K562 (cell line): ENCODE results near the gene LRRC74B. TPM values are rescaled to one million over a fixed set of nuclear protein-coding genes. Genes with fewer than 3 reads are reported as not detected.

Experiments
- CHD4 ChIP-seq: fragments of 200-600 bp; sonication (generic); IDR thresholded peaks from 3 replicates; pipeline ENCODE4 v1.6.1; 2012; ENCODE audit warnings: low read depth, mild to moderate bottlenecking, mixed read lengths, low read length, inconsistent platforms; ENCODE audit not compliant: insufficient read depth, insufficient replicate concordance, poor library complexity, severe bottlenecking
- EP400 ChIP-seq: fragments of 450-650 bp; IDR thresholded peaks from 2 replicates; pipeline ENCODE4 v1.6.1; 2017; ENCODE audit warnings: antibody characterized with exemption, mild to moderate bottlenecking, moderate library complexity
- GABPA ChIP-seq: fragments of 200-800 bp; sonication (Bioruptor generic); conservative IDR thresholded peaks from 2 replicates; pipeline ENCODE4 v1.6.1; 2016; ENCODE audit warnings: low read depth, missing genetic modification characterization, missing compliant biosample characterization
- HIVEP1 ChIP-seq: fragments of 250-450 bp; sonication (Bioruptor Pico); IDR thresholded peaks from 2 replicates; pipeline ENCODE4 v1.4.0; 2020; ENCODE audit warnings: mild to moderate bottlenecking
- HNRNPK ChIP-seq: fragments of 200-400 bp; formaldehyde crosslinking; IDR thresholded peaks from one replicate; pipeline ENCODE4 v1.6.1; 2018; ENCODE audit warnings: mild to moderate bottlenecking, low read depth, low read length; ENCODE audit not compliant: poor library complexity, severe bottlenecking
- MEF2A ChIP-seq: IDR thresholded peaks from 2 replicates; pipeline ENCODE4 v1.6.1; 2011; ENCODE audit warnings: low read depth, mild to moderate bottlenecking, low read length, moderate library complexity; ENCODE audit not compliant: control insufficient read depth
- MEIS2 ChIP-seq: fragments of 450-650 bp; IDR thresholded peaks from 2 replicates; pipeline ENCODE4 v1.6.1; 2014; ENCODE audit warnings: mild to moderate bottlenecking; ENCODE audit not compliant: partially characterized antibody
- POLR2G ChIP-seq: fragments of 200-400 bp; formaldehyde crosslinking; IDR thresholded peaks from 2 replicates; pipeline ENCODE4 v1.6.1; 2017; ENCODE audit warnings: low read depth, mild to moderate bottlenecking, antibody characterized with exemption, low read length, moderate library complexity
- RNF2 ChIP-seq: sonication (generic); IDR thresholded peaks from 2 replicates; pipeline ENCODE4 v1.6.1; 2016
- SAP30 ChIP-seq: fragments of 200-600 bp; sonication (generic); IDR thresholded peaks from 2 replicates; pipeline ENCODE4 v1.6.1; 2012; ENCODE audit warnings: borderline replicate concordance, low read depth, mild to moderate bottlenecking, moderate library complexity, low read length, control low read depth, inconsistent platforms; ENCODE audit not compliant: insufficient read depth, poor library complexity, severe bottlenecking
- SREBF2 ChIP-seq: sonication (generic); formaldehyde crosslinking; IDR thresholded peaks from 2 replicates; pipeline ENCODE4 v1.4.0; 2020; ENCODE audit warnings: mild to moderate bottlenecking, missing genetic modification reagents
- STAT5A ChIP-seq: IDR thresholded peaks from 2 replicates; pipeline ENCODE4 v1.6.1; 2012; ENCODE audit warnings: low read length, inconsistent platforms, borderline replicate concordance
- TOE1 ChIP-seq, 2 experiments: fragments of 450-650 bp in 1 of 2; sonication (generic) in 1 of 2; formaldehyde crosslinking in 1 of 2; IDR thresholded peaks; 2 replicates each; pipeline versions ENCODE4 v1.7.1 to v1.8.0; 2016 to 2022; ENCODE audit warnings: borderline replicate concordance in 2 of 2, mild to moderate bottlenecking in 2 of 2, antibody characterized with exemption in 1 of 2, inconsistent platforms in 1 of 2, low read depth in 1 of 2, missing genetic modification reagents in 1 of 2, moderate library complexity in 1 of 2
- TRIM28 ChIP-seq: fragments of 450-650 bp; IDR thresholded peaks from 2 replicates; pipeline ENCODE4 v1.6.1; 2017
- YY1 ChIP-seq, 3 experiments: IDR thresholded peaks; 2 replicates each; pipeline ENCODE4 v1.6.1; 2011; ENCODE audit warnings: low read length in 2 of 3, mild to moderate bottlenecking in 2 of 3, moderate library complexity in 2 of 3, borderline replicate concordance in 1 of 3, control low read depth in 1 of 3, low read depth in 1 of 3; ENCODE audit not compliant: insufficient read depth in 3 of 3, insufficient replicate concordance in 2 of 3, control insufficient read depth in 1 of 3, insufficient read length in 1 of 3; ENCODE audit errors: extremely low read depth in 1 of 3
- ZNF165 ChIP-seq: fragments of 250-450 bp; sonication (Bioruptor Pico); IDR thresholded peaks from 2 replicates; pipeline ENCODE4 v1.4.0; 2020; ENCODE audit warnings: borderline replicate concordance
- ZNF23 ChIP-seq: fragments of 250-450 bp; sonication (Bioruptor Pico); IDR thresholded peaks from 2 replicates; pipeline ENCODE4 v1.4.0; 2020; ENCODE audit warnings: mild to moderate bottlenecking
- ZNF282 ChIP-seq: sonication (generic); formaldehyde crosslinking; IDR thresholded peaks from 2 replicates; pipeline ENCODE4 v1.8.1; 2023; ENCODE audit warnings: missing genetic modification reagents
- ZNF695 ChIP-seq: fragments of 450-650 bp; formaldehyde crosslinking; IDR thresholded peaks from 2 replicates; pipeline ENCODE4 v1.4.0; 2020; ENCODE audit warnings: mild to moderate bottlenecking, moderate library complexity
- ZNF717 ChIP-seq: fragments of 250-450 bp; sonication (Bioruptor Pico); IDR thresholded peaks from 2 replicates; pipeline ENCODE4 v1.5.0; 2021
- polyA plus RNA-seq, 8 experiments: library from polyadenylated mRNA; depleted of rRNA in 4 of 8; stranded (reverse) in 5 of 8; unstranded in 3 of 8; fragments of >200 nt; fragmentation: Nextera tagmentation in 2 of 8; fragmentation: Illumina TruSeq in 1 of 8; extraction: Ambion mirVana in 2 of 8; extraction: Trizol in 1 of 8; gene quantifications; 2 replicates each; pipeline versions ENCODE4 v1.2.1 to v1.2.3, GENCODE V29; 2011 to 2014; ENCODE audit warnings: inconsistent platforms in 1 of 8, missing spikeins in 1 of 8
- total RNA-seq, 7 experiments: library from RNA; depleted of rRNA in 6 of 7; stranded (reverse); fragments of >200 nt in 6 of 7; fragmentation: Illumina TruSeq in 2 of 7; extraction: Trizol in 2 of 7; gene quantifications; 2 replicates each; pipeline versions ENCODE4 v1.2.1 to v1.2.3, GENCODE V29; 2011 to 2021; ENCODE audit warnings: low replicate concordance in 1 of 7
- TF ChIP-seq, protein P1 (sequence below): sonication (generic); formaldehyde crosslinking; IDR thresholded peaks from 2 replicates; pipeline ENCODE4 v1.8.1; 2023; ENCODE audit warnings: mild to moderate bottlenecking, missing genetic modification reagents
- TF ChIP-seq, protein P2 (sequence below): fragments of 450-650 bp; IDR thresholded peaks from 2 replicates; pipeline ENCODE4 v1.6.1; 2018; ENCODE audit warnings: mild to moderate bottlenecking, low read depth; ENCODE audit not compliant: partially characterized antibody

Gene LRRC74B
- total and polyA plus RNA-seq, 9 of the 15 experiments (the other 6 are each of a cell fraction or from before 2014, with no cell fraction given) = not detected

DNA sequence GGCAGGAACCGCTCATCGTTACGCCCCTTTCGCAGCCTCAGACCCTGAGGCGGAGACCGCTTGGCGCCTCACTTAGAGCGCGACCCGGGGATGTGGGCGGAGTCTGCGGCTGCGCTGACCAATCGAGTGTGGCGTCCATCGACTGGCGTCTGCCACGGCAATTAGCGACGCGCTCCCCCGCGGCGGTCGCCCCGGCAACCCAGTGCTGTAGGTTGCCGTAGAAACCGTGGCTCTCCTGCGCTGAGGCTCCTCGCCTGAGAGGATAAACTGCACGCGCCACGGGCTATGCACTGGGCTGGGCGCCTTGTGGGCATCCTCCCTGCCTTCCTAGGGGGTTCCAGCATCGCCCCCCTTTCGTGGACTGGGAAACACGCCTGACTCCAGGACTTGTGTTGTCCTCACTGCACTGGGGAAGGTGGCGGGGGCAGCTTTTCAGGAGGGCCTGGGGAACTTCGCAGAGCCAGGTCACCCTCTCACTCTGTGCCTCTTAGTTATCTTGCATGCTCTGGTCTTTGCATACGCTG lies 31.5 kb upstream of the LRRC74B start (continued):
- no peak for TF ChIP-seq ZNF717 (CRISPR knock-in tag)
- no peak for TF ChIP-seq ZNF23
- no peak for TF ChIP-seq SREBF2
- TF ChIP-seq, protein P1, sequence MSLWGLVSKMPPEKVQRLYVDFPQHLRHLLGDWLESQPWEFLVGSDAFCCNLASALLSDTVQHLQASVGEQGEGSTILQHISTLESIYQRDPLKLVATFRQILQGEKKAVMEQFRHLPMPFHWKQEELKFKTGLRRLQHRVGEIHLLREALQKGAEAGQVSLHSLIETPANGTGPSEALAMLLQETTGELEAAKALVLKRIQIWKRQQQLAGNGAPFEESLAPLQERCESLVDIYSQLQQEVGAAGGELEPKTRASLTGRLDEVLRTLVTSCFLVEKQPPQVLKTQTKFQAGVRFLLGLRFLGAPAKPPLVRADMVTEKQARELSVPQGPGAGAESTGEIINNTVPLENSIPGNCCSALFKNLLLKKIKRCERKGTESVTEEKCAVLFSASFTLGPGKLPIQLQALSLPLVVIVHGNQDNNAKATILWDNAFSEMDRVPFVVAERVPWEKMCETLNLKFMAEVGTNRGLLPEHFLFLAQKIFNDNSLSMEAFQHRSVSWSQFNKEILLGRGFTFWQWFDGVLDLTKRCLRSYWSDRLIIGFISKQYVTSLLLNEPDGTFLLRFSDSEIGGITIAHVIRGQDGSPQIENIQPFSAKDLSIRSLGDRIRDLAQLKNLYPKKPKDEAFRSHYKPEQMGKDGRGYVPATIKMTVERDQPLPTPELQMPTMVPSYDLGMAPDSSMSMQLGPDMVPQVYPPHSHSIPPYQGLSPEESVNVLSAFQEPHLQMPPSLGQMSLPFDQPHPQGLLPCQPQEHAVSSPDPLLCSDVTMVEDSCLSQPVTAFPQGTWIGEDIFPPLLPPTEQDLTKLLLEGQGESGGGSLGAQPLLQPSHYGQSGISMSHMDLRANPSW (CRISPR knock-in tag) = peak; percentile 99
- TF ChIP-seq YY1 (IDR thresholded peaks at IDR 0.05; ENCODE audit: borderline replicate concordance in 1 of 3, control insufficient read depth in 1 of 3, extremely low read depth in 1 of 3, insufficient read depth in 3 of 3, insufficient read length in 1 of 3, insufficient replicate concordance in 2 of 3, low read depth in 1 of 3, low read length in 2 of 3) = peak in 1 of 3 experiments; percentile 45
- TF ChIP-seq ZNF695 (CRISPR knock-in tag) = peak; percentile 63; the same call in 1 of the 2 replicates
- TF ChIP-seq HNRNPK = no peak
- TF ChIP-seq EP400 = no peak
- peak; percentile 91 for TF ChIP-seq HIVEP1 (CRISPR knock-in tag)
- no peak for TF ChIP-seq ZNF282
- TF ChIP-seq TRIM28 = no peak
- no peak for TF ChIP-seq POLR2G
- peak; percentile 87; the same call in 1 of the 2 replicates for TF ChIP-seq ZNF165 (CRISPR knock-in tag)
- no peak; the same call in 1 of the 2 replicates for TF ChIP-seq STAT5A
- TF ChIP-seq MEF2A = no peak
- no peak for TF ChIP-seq RNF2
- TF ChIP-seq TOE1 (IDR thresholded peaks at IDR 0.05; ENCODE audit: borderline replicate concordance) = no peak
- TF ChIP-seq TOE1 (CRISPR knock-in tag; IDR thresholded peaks at IDR 0.05; ENCODE audit: borderline replicate concordance, low read depth) = no peak
- peak; percentile 84 for TF ChIP-seq SAP30
- TF ChIP-seq GABPA (tag) = no peak
- no peak for TF ChIP-seq CHD4
- no peak for TF ChIP-seq MEIS2
- TF ChIP-seq, protein P2, sequence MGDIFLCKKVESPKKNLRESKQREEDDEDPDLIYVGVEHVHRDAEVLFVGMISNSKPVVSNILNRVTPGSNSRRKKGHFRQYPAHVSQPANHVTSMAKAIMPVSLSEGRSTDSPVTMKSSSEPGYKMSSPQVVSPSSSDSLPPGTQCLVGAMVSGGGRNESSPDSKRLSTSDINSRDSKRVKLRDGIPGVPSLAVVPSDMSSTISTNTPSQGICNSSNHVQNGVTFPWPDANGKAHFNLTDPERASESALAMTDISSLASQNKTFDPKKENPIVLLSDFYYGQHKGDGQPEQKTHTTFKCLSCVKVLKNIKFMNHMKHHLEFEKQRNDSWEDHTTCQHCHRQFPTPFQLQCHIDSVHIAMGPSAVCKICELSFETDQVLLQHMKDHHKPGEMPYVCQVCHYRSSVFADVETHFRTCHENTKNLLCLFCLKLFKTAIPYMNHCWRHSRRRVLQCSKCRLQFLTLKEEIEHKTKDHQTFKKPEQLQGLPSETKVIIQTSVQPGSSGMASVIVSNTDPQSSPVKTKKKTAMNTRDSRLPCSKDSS = no peak
